Memory B cell (primary cell): Measurements from ENCODE around the gene LIMS3.
"Not testable (repeated sequence)": the region's sequence is repeated elsewhere in the genome, so short reads cannot be mapped to it uniquely, and the experiment has no call there.

Experiments used
- ATAC-seq: fragments of 150-1000 bp; cut with Tn5 transposase; 2 replicates; pipeline ENCODE4 v1.10.0; 2021; ENCODE audit warnings: low read depth, mild to moderate bottlenecking, moderate library complexity
- DNase-seq, 2 donors: peaks; one replicate each; pipeline ENCODE4 v3.0.0; 2022; ENCODE audit warnings: low spot score in 2 of 2
- H3K27ac Mint-ChIP-seq: one replicate; pipeline ENCODE4 v1.8.0; 2022; ENCODE audit warnings: mild to moderate bottlenecking, moderate library complexity, mixed read lengths
- H3K27me3 Mint-ChIP-seq: one replicate; pipeline ENCODE4 v1.8.0; 2022; ENCODE audit warnings: mixed read lengths
- H3K36me3 Mint-ChIP-seq: one replicate; pipeline ENCODE4 v1.8.0; 2022; ENCODE audit warnings: mild to moderate bottlenecking, mixed read lengths
- H3K4me1 Mint-ChIP-seq: one replicate; pipeline ENCODE4 v1.8.0; 2022; ENCODE audit warnings: mixed read lengths
- H3K4me3 Mint-ChIP-seq: one replicate; pipeline ENCODE4 v1.8.0; 2022; ENCODE audit warnings: mild to moderate bottlenecking, moderate library complexity, mixed read lengths
- H3K9me3 Mint-ChIP-seq: one replicate; pipeline ENCODE4 v1.8.0; 2022; ENCODE audit warnings: mixed read lengths

LIMS3 gene

DNA sequence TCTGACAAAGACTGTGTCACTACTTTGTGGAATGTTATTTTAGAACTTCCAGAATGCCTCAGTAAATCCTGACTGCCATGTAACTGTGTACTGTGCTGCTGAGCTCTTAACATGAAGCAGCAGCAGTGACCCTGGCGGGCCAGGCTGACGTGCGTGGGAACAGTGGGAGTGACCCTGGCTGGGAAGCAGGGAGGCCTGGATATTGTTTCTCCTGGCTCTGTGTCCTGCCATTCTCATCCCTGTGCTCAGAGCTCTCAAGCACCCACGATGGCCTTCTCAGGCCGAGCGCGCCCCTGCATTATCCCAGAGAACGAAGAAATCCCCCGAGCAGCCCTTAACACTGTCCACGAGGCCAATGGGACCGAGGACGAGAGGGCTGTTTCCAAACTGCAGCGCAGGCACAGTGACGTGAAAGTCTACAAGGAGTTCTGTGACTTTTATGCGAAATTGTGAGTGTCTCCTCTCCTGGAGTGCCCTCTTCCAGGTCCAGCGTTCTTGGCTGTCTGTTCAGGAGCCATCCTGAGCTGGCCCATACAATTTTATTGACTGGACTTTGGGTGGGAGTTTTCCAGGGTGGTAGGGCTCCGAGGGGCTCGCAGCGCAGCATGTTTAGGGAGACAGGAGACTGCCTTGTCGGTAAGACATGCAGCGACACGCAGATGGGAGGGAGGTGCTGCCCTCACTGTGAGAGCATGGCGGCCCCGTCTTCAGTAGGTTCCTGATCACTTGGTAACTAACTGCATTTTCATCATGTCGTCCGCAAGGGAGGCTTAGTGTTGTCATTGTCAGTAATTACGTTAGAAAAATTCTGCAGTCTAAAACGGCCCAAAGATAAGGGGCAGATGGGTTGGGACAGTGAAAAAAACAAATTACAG, at the start of gene LIMS3:
LIMS3 (plus strand) TSS at position 227 of the 875 bp plus-strand sequence; CDS start at position 268, 41 bp downstream.
- H3K36me3 Mint-ChIP-seq, H3K4me1 Mint-ChIP-seq, H3K27ac Mint-ChIP-seq, H3K9me3 Mint-ChIP-seq, H3K27me3 Mint-ChIP-seq, H3K4me3 Mint-ChIP-seq, ATAC-seq, DNase-seq: not testable (repeated sequence)

GRCh38 chr2:109871129-109871751, 27.2 kb upstream of the LIMS3 start:
- DNase-seq, H3K27ac Mint-ChIP-seq, H3K4me1 Mint-ChIP-seq, H3K27me3 Mint-ChIP-seq, H3K36me3 Mint-ChIP-seq, H3K4me3 Mint-ChIP-seq, H3K9me3 Mint-ChIP-seq: not testable (repeated sequence)
- peak; percentile 72 for ATAC-seq

GRCh38 chr2:109876625-109877024, 21.9 kb upstream of the LIMS3 start:
- H3K27ac Mint-ChIP-seq, ATAC-seq, H3K4me1 Mint-ChIP-seq, H3K36me3 Mint-ChIP-seq, H3K4me3 Mint-ChIP-seq, DNase-seq, H3K9me3 Mint-ChIP-seq, H3K27me3 Mint-ChIP-seq: not testable (repeated sequence)

DNA sequence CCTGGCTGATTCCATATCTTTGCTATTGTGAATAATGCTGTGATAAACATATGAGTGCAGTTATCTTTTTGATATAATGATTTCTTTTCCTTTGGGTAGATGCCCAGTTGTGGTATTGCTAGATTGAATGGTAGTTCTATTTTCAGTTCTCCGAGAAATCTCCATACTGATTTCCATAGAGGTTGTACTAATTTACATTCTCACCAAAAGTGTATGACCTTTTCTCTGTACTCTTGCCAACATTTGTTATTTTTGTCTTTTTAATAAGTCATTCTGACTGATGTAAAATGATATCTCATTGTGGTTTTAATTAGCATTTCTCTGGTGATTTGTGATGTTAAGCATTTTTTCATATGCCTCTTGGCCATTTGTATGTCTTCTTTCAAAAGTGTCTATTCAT, 16.4 kb upstream of the LIMS3 start:
- not testable (repeated sequence) for DNase-seq, H3K4me1 Mint-ChIP-seq, H3K36me3 Mint-ChIP-seq, H3K27me3 Mint-ChIP-seq, H3K4me3 Mint-ChIP-seq, ATAC-seq, H3K9me3 Mint-ChIP-seq, H3K27ac Mint-ChIP-seq

- not testable (repeated sequence) for H3K4me1 Mint-ChIP-seq, DNase-seq, H3K36me3 Mint-ChIP-seq
Measured at GRCh38 chr2:109888414-109888813, 10.1 kb upstream of the LIMS3 start.

GRCh38 chr2:109889909-109890308, 8.6 kb upstream of the LIMS3 start:
- ATAC-seq, DNase-seq, H3K4me3 Mint-ChIP-seq: not testable (repeated sequence)

More at GRCh38 chr2:109888414-109888813, 10.1 kb upstream of the LIMS3 start:
- H3K27ac Mint-ChIP-seq, ATAC-seq, H3K27me3 Mint-ChIP-seq, H3K9me3 Mint-ChIP-seq, H3K4me3 Mint-ChIP-seq: not testable (repeated sequence)

DNA sequence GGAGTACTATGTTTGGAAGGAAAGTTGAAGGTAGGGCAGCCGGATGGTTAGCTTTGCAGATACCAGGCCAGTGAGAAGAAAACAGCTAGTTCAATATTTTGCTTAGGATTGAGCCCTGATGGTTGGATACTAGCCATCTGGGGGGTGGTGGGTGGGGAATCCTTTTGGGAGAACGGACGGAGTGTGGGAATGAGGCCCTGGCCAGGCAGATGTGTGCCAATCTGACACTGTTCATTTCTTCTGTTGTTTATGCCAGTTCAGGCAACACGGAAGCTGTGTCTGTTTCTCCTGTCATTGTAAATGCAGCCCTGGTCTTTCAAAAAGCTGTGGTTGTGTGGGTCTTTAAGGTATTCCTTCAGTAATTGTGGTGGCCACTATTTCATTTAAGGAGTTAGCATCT, 7.5 kb upstream of the LIMS3 start:
- H3K4me3 Mint-ChIP-seq, H3K9me3 Mint-ChIP-seq, DNase-seq, H3K4me1 Mint-ChIP-seq, H3K27ac Mint-ChIP-seq, H3K36me3 Mint-ChIP-seq, H3K27me3 Mint-ChIP-seq, ATAC-seq: not testable (repeated sequence)

More at GRCh38 chr2:109889909-109890308, 8.6 kb upstream of the LIMS3 start:
- H3K9me3 Mint-ChIP-seq, H3K36me3 Mint-ChIP-seq, H3K27me3 Mint-ChIP-seq, H3K4me1 Mint-ChIP-seq, H3K27ac Mint-ChIP-seq: not testable (repeated sequence)

- not testable (repeated sequence) for H3K4me3 Mint-ChIP-seq, ATAC-seq, H3K4me1 Mint-ChIP-seq, DNase-seq, H3K36me3 Mint-ChIP-seq, H3K9me3 Mint-ChIP-seq, H3K27ac Mint-ChIP-seq, H3K27me3 Mint-ChIP-seq
Measured at GRCh38 chr2:109893736-109894135, 4.8 kb upstream of the LIMS3 start.

- H3K4me1 Mint-ChIP-seq: not testable (repeated sequence)
Measured at GRCh38 chr2:109894141-109894540, 4.3 kb upstream of the LIMS3 start.

GRCh38 chr2:109895090-109895869, 3.2 kb upstream of the LIMS3 start:
- not testable (repeated sequence) for DNase-seq, H3K27me3 Mint-ChIP-seq, H3K4me3 Mint-ChIP-seq

More at GRCh38 chr2:109894141-109894540, 4.3 kb upstream of the LIMS3 start:
- not testable (repeated sequence) for H3K4me3 Mint-ChIP-seq, H3K36me3 Mint-ChIP-seq, H3K27ac Mint-ChIP-seq, DNase-seq, H3K9me3 Mint-ChIP-seq, H3K27me3 Mint-ChIP-seq, ATAC-seq

DNA sequence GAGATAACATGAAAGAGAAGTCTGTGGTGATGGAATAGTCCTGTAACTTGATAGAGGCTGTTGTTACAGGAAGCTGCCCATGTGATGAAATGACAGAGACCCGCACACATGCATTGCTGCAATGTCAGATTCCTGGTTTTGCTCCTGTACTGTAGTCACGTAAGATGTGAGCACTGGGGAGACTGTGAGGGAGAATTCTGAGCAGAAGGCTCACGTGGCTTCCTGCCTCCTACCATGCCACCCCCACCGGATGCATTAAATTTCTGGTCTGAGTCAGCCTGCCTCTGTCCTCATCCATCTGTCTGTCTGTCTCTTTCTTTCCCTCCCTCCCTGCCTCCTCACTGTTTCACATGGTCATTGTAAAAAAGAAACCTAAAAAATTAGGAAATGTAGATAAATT, 2.3 kb upstream of the LIMS3 start:
- not testable (repeated sequence) for H3K36me3 Mint-ChIP-seq, DNase-seq, H3K4me3 Mint-ChIP-seq, H3K27me3 Mint-ChIP-seq, H3K27ac Mint-ChIP-seq, H3K4me1 Mint-ChIP-seq, H3K9me3 Mint-ChIP-seq
- peak; percentile 80 for ATAC-seq

More at GRCh38 chr2:109895090-109895869, 3.2 kb upstream of the LIMS3 start:
- H3K36me3 Mint-ChIP-seq, H3K27ac Mint-ChIP-seq, H3K4me1 Mint-ChIP-seq, ATAC-seq, H3K9me3 Mint-ChIP-seq: not testable (repeated sequence)

- H3K36me3 Mint-ChIP-seq, DNase-seq, H3K27me3 Mint-ChIP-seq, ATAC-seq, H3K4me3 Mint-ChIP-seq, H3K4me1 Mint-ChIP-seq, H3K27ac Mint-ChIP-seq, H3K9me3 Mint-ChIP-seq: not testable (repeated sequence)
Measured at GRCh38 chr2:109897769-109898461, 573 bp upstream of the LIMS3 start.

DNA sequence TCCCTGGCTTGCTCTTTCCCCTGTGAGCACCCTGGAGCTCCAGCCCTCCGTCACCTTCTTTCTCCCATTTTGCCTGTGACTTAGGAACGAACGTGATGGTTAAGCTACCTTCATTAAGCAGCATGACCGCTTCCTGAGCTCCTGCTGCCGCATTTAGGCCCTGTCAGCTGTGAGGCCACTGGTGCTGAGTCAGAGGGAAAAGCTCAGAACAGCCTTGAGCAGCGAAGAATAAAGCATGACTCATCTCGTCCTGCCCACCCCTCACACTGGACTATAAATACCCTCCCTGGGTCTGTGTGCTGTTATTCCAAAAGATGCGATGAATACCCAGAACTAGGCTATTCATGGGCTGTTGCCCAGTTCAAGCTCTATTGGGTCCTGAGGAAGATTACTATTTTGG, 7.3 kb downstream of the LIMS3 start:
- ATAC-seq, H3K27ac Mint-ChIP-seq, H3K9me3 Mint-ChIP-seq, H3K4me3 Mint-ChIP-seq, H3K27me3 Mint-ChIP-seq, DNase-seq, H3K4me1 Mint-ChIP-seq, H3K36me3 Mint-ChIP-seq: not testable (repeated sequence)
